Measurements from ENCODE around the gene CHST15.
A peak's percentile ranks its signal among the peaks of the same experiment; 100 is the strongest.

GRCh38 chr10:124091646-124092249 lies 1.6 kb downstream of the CHST15 start:
- TF ChIP-seq, protein P1, sequence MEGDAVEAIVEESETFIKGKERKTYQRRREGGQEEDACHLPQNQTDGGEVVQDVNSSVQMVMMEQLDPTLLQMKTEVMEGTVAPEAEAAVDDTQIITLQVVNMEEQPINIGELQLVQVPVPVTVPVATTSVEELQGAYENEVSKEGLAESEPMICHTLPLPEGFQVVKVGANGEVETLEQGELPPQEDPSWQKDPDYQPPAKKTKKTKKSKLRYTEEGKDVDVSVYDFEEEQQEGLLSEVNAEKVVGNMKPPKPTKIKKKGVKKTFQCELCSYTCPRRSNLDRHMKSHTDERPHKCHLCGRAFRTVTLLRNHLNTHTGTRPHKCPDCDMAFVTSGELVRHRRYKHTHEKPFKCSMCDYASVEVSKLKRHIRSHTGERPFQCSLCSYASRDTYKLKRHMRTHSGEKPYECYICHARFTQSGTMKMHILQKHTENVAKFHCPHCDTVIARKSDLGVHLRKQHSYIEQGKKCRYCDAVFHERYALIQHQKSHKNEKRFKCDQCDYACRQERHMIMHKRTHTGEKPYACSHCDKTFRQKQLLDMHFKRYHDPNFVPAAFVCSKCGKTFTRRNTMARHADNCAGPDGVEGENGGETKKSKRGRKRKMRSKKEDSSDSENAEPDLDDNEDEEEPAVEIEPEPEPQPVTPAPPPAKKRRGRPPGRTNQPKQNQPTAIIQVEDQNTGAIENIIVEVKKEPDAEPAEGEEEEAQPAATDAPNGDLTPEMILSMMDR (IDR thresholded peaks at IDR 0.05; ENCODE audit: control extremely low read depth in 1 of 3, insufficient read depth in 1 of 3, low read depth in 1 of 3, low read length in 3 of 3), result no peak
- no peak for TF ChIP-seq KDM5A (IDR thresholded peaks at IDR 0.05; ENCODE audit: low read length)
- TF ChIP-seq SUZ12 (IDR thresholded peaks at IDR 0.05; ENCODE audit: low read length), result peak; percentile 49; the same call in 1 of the 2 replicates
- TF ChIP-seq HDAC2 (IDR thresholded peaks at IDR 0.05; ENCODE audit: borderline replicate concordance in 1 of 2, low read depth in 2 of 2, low read length in 2 of 2), result no peak
- no peak for TF ChIP-seq POLR2A (IDR thresholded peaks at IDR 0.05; ENCODE audit: control extremely low read depth in 1 of 2, low read depth in 2 of 2, low read length in 2 of 2)
- peak; percentile 69 for TF ChIP-seq EZH2 (IDR thresholded peaks at IDR 0.05; ENCODE audit: low read depth, low read length, severe bottlenecking)
- TF ChIP-seq SIN3A (conservative IDR thresholded peaks at IDR 0.05 in 1 of 2, IDR thresholded peaks at IDR 0.05 in 1 of 2; ENCODE audit: low read depth in 1 of 2, low read length in 2 of 2), result no peak
